Measurements from ENCODE around the gene CLBA1. TPM values are rescaled to one million over a fixed set of nuclear protein-coding genes. Genes with fewer than 3 reads are reported as not detected.

Gene CLBA1
- total and polyA plus RNA-seq, 4 donors = 12.3 to 22.3 (median 13.8) TPM

DNA sequence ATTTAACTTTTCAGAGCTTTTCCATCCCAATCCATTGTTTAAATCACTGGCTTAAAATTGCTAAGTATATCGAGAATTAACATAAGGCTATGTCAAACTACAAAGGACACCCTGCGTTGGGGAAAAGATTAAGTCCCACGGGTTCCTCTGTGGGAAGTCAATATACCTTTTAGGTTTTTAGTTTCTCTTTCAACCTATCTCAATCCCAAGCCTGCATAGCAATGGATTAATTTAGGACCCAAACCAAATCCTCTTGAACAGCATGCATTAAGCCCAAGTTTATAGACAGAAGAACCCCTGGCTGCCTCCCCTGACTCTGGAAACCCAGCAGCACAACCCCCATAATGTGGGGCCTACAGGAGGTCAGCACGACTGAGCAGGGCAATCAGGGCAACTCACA lies 29.0 kb downstream of the CLBA1 start:
- 74 to 82% methylated on average over 4 of the region's 4 CpGs for WGBS, 2 donors

GRCh38 chr14:105015242-105015641 lies 29.7 kb downstream of the CLBA1 start:
- no peak overlapping the region for H3K9ac ChIP-seq (ENCODE audit: insufficient read depth in 1 of 2, low read length in 2 of 2)
- no peak for DNase-seq
- no peak overlapping the region for H3K27ac ChIP-seq (ENCODE audit: low read depth in 1 of 2, low read length in 1 of 2)
- 70 to 85% methylated on average over 9 of the region's 9 CpGs for WGBS, 2 donors
- H3K4me1 ChIP-seq (ENCODE audit: control insufficient read depth in 5 of 5, insufficient read depth in 5 of 5, low read length in 5 of 5) = peaks cover 3 to 48% (median 17%) of the 10 kb centered on the region in 5 donors
- H3K27me3 ChIP-seq (ENCODE audit: control insufficient read depth in 3 of 3, insufficient read depth in 3 of 3, low read length in 2 of 3) = no peaks in the 10 kb centered on the region
- TF ChIP-seq CTCF (IDR thresholded peaks at IDR 0.05; ENCODE audit: control extremely low read depth, extremely low read depth) = no peak
- H3K4me3 ChIP-seq = no peak overlapping the region
- peaks cover 0 to 2% (median 0%) of the 10 kb centered on the region in 4 donors for H3K9me3 ChIP-seq (ENCODE audit: control insufficient read depth in 4 of 4, insufficient read depth in 3 of 4, low read length in 3 of 4)
- peaks cover 0 to 8% (median 1%) of the 10 kb centered on the region in 4 donors for H3K36me3 ChIP-seq (ENCODE audit: control insufficient read depth in 4 of 4, insufficient read depth in 4 of 4, low read length in 4 of 4)
- no peak for ATAC-seq (ENCODE audit: insufficient read depth, low FRiP score)

More for the DNA sequence above, 29.0 kb downstream of the CLBA1 start:
- Histone ChIP-seq H3K4me3 (no peak overlapping the region), H3K9me3 (ENCODE audit: control insufficient read depth in 4 of 4, insufficient read depth in 3 of 4, low read length in 3 of 4) (peaks cover 0 to 2% (median 0%) of the 10 kb centered on the region in 4 donors), H3K9ac (ENCODE audit: insufficient read depth in 1 of 2, low read length in 2 of 2) (no peak overlapping the region), H3K4me1 (ENCODE audit: control insufficient read depth in 5 of 5, insufficient read depth in 5 of 5, low read length in 5 of 5) (peaks cover 0 to 42% (median 14%) of the 10 kb centered on the region in 5 donors), H3K36me3 (ENCODE audit: control insufficient read depth in 4 of 4, insufficient read depth in 4 of 4, low read length in 4 of 4) (peaks cover 0 to 10% (median 4%) of the 10 kb centered on the region in 4 donors), H3K27me3 (ENCODE audit: control insufficient read depth in 3 of 3, insufficient read depth in 3 of 3, low read length in 2 of 3) (no peaks in the 10 kb centered on the region), H3K27ac (ENCODE audit: low read depth in 1 of 2, low read length in 1 of 2) (no peak overlapping the region)
- no peak for DNase-seq
- no peak for ATAC-seq (ENCODE audit: insufficient read depth, low FRiP score)
- TF ChIP-seq CTCF (IDR thresholded peaks at IDR 0.05; ENCODE audit: control extremely low read depth, extremely low read depth) = no peak

- ATAC-seq (ENCODE audit: insufficient read depth, low FRiP score) = no peak
- Histone ChIP-seq H3K4me3 (no peak overlapping the region), H3K27ac (ENCODE audit: low read depth in 1 of 2, low read length in 1 of 2) (no peak overlapping the region), H3K9me3 (ENCODE audit: control insufficient read depth in 4 of 4, insufficient read depth in 3 of 4, low read length in 3 of 4) (peaks cover 0 to 2% (median 0%) of the 10 kb centered on the region in 4 donors), H3K9ac (ENCODE audit: insufficient read depth in 1 of 2, low read length in 2 of 2) (no peak overlapping the region), H3K36me3 (ENCODE audit: control insufficient read depth in 4 of 4, insufficient read depth in 4 of 4, low read length in 4 of 4) (peaks cover 0 to 6% (median 0%) of the 10 kb centered on the region in 4 donors), H3K27me3 (ENCODE audit: control insufficient read depth in 3 of 3, insufficient read depth in 3 of 3, low read length in 2 of 3) (no peaks in the 10 kb centered on the region), H3K4me1 (ENCODE audit: control insufficient read depth in 5 of 5, insufficient read depth in 5 of 5, low read length in 5 of 5) (peaks cover 3 to 48% (median 17%) of the 10 kb centered on the region in 5 donors)
- DNase-seq = no peak
- TF ChIP-seq CTCF (IDR thresholded peaks at IDR 0.05; ENCODE audit: control extremely low read depth, extremely low read depth) = no peak
- WGBS, 2 donors = 71 to 88% methylated on average over 6 of the region's 6 CpGs
Observed at GRCh38 chr14:105015905-105016304, 30.3 kb downstream of the CLBA1 start.

GRCh38 chr14:105018414-105018813 lies 32.8 kb downstream of the CLBA1 start:
- H3K36me3 ChIP-seq (ENCODE audit: control insufficient read depth in 4 of 4, insufficient read depth in 4 of 4, low read length in 4 of 4) = no peaks in the 10 kb centered on the region
- TF ChIP-seq CTCF (IDR thresholded peaks at IDR 0.05; ENCODE audit: control extremely low read depth, extremely low read depth) = no peak
- no peaks in the 10 kb centered on the region for H3K27me3 ChIP-seq (ENCODE audit: control insufficient read depth in 3 of 3, insufficient read depth in 3 of 3, low read length in 2 of 3)
- H3K4me1 ChIP-seq (ENCODE audit: control insufficient read depth in 5 of 5, insufficient read depth in 5 of 5, low read length in 5 of 5) = peaks cover 5 to 52% (median 9%) of the 10 kb centered on the region in 5 donors
- DNase-seq (no peak), ATAC-seq (ENCODE audit: insufficient read depth, low FRiP score) (no peak)
- 82 to 93% methylated on average over 4 of the region's 4 CpGs for WGBS, 2 donors
- no peaks in the 10 kb centered on the region for H3K9me3 ChIP-seq (ENCODE audit: control insufficient read depth in 4 of 4, insufficient read depth in 3 of 4, low read length in 3 of 4)
- no peak overlapping the region for H3K9ac ChIP-seq (ENCODE audit: insufficient read depth in 1 of 2, low read length in 2 of 2)
- H3K4me3 ChIP-seq = no peak overlapping the region
- no peak overlapping the region for H3K27ac ChIP-seq (ENCODE audit: low read depth in 1 of 2, low read length in 1 of 2)
